Fibroblast of skin of left quadriceps (primary cell): Measurements from ENCODE around the gene TNNT1.
"Not testable (repeated sequence)": the region's sequence is repeated elsewhere in the genome, so short reads cannot be mapped to it uniquely, and the experiment has no call there.

Experiments
- DNase-seq, 2 experiments: peaks; one replicate each; pipeline ENCODE4 v3.0.0-alpha.2; 2013; ENCODE audit warnings: low read depth in 2 of 2

Gene TNNT1

GRCh38 chr19:55109527-55110291, 39.3 kb downstream of the TNNT1 start:
- DNase-seq = no peak

GRCh38 chr19:55107252-55107651, 41.8 kb downstream of the TNNT1 start:
- not testable (repeated sequence) for DNase-seq

- no peak for DNase-seq
These were observed 42.4 kb downstream of the TNNT1 start for GRCh38 chr19:55106591-55106990.

GRCh38 chr19:55105237-55105636, 43.8 kb downstream of the TNNT1 start:
- DNase-seq = no peak

- DNase-seq = no peak
These were observed 45.8 kb downstream of the TNNT1 start for GRCh38 chr19:55103190-55103589.

- no peak for DNase-seq
These were observed 47.7 kb downstream of the TNNT1 start for GRCh38 chr19:55101261-55101660.

- DNase-seq = no peak
These were observed 49.2 kb downstream of the TNNT1 start for GRCh38 chr19:55099557-55100506.

- no peak for DNase-seq
These were observed 50.1 kb downstream of the TNNT1 start for GRCh38 chr19:55098716-55099556.

GRCh38 chr19:55097864-55098715, 50.9 kb downstream of the TNNT1 start:
- DNase-seq = no peak

GRCh38 chr19:55096061-55096701, 52.8 kb downstream of the TNNT1 start:
- no peak for DNase-seq

GRCh38 chr19:55095260-55096060, 53.5 kb downstream of the TNNT1 start:
- no peak for DNase-seq

- no peak for DNase-seq
These were observed 54.3 kb downstream of the TNNT1 start for GRCh38 chr19:55094456-55095259.

GRCh38 chr19:55092423-55093318, 56.3 kb downstream of the TNNT1 start:
- DNase-seq = no peak

GRCh38 chr19:55091955-55092354, 57.1 kb downstream of the TNNT1 start:
- DNase-seq = no peak

- DNase-seq = no peak
These were observed 57.7 kb downstream of the TNNT1 start for GRCh38 chr19:55091126-55091910.

GRCh38 chr19:55090564-55090963, 58.4 kb downstream of the TNNT1 start:
- DNase-seq = no peak
